Trophoblast cell (in vitro differentiated cells and primary cell): ENCODE data around the gene OR10A4.
A peak's percentile ranks its signal among the peaks of the same experiment; 100 is the strongest.
"Not testable (repeated sequence)": the region's sequence is repeated elsewhere in the genome, so short reads cannot be mapped to it uniquely, and the experiment has no call there.

ENCODE experiments used
- DNase-seq, 2 donors: peaks; one replicate each; pipeline ENCODE4 v3.0.0-alpha.2; 2016
- H2AFZ ChIP-seq: 2 replicates; pipeline ENCODE4 v1.6.1; 2013; ENCODE audit warnings: low read length, moderate library complexity, mild to moderate bottlenecking; ENCODE audit not compliant: insufficient read depth, poor library complexity
- H2AK5ac ChIP-seq: 2 replicates; pipeline ENCODE4 v1.6.1; 2013; ENCODE audit warnings: mild to moderate bottlenecking, low read length
- H2BK120ac ChIP-seq: 2 replicates; pipeline ENCODE4 v1.6.1; 2013; ENCODE audit warnings: low read length, mild to moderate bottlenecking, moderate library complexity; ENCODE audit not compliant: insufficient read depth, poor library complexity
- H2BK12ac ChIP-seq: 2 replicates; pipeline ENCODE4 v1.6.1; 2013; ENCODE audit warnings: mild to moderate bottlenecking, low read length, moderate library complexity
- H2BK5ac ChIP-seq: 2 replicates; pipeline ENCODE4 v1.6.1; 2013; ENCODE audit warnings: low read length, low read depth, moderate library complexity, mild to moderate bottlenecking; ENCODE audit not compliant: poor library complexity
- H3K14ac ChIP-seq: 2 replicates; pipeline ENCODE4 v1.6.1; 2013; ENCODE audit warnings: mild to moderate bottlenecking, low read length
- H3K18ac ChIP-seq: 2 replicates; pipeline ENCODE4 v1.6.1; 2013; ENCODE audit warnings: mild to moderate bottlenecking, low read length
- H3K23ac ChIP-seq: 2 replicates; pipeline ENCODE4 v1.6.1; 2013; ENCODE audit warnings: low read length
- H3K27ac ChIP-seq: 2 replicates; pipeline ENCODE4 v1.5.1; 2013; ENCODE audit warnings: low read depth, mild to moderate bottlenecking, inconsistent platforms, low read length, moderate library complexity
- H3K27me3 ChIP-seq: 2 replicates; pipeline ENCODE4 v1.6.1; 2013; ENCODE audit warnings: inconsistent platforms, mild to moderate bottlenecking, low read length, moderate library complexity; ENCODE audit not compliant: insufficient read depth
- H3K36me3 ChIP-seq, 2 experiments: 1 replicate in 1 of 2; 2 replicates in 1 of 2; pipeline ENCODE4 v1.6.1; 2013; ENCODE audit warnings: low read length in 2 of 2, mild to moderate bottlenecking in 2 of 2, moderate library complexity in 1 of 2; ENCODE audit not compliant: insufficient read depth in 2 of 2, control insufficient read depth in 1 of 2
- H3K4ac ChIP-seq: 2 replicates; pipeline ENCODE4 v1.6.1; 2013; ENCODE audit warnings: low read depth, mild to moderate bottlenecking, low read length, moderate library complexity
- H3K4me1 ChIP-seq, 2 experiments: 1 replicate in 1 of 2; 2 replicates in 1 of 2; pipeline ENCODE4 v1.6.1; 2013; ENCODE audit warnings: low read length in 2 of 2, mild to moderate bottlenecking in 2 of 2, moderate library complexity in 1 of 2; ENCODE audit not compliant: insufficient read depth in 2 of 2, control insufficient read depth in 1 of 2
- H3K4me2 ChIP-seq: 2 replicates; pipeline ENCODE4 v1.6.1; 2013; ENCODE audit warnings: inconsistent platforms, mild to moderate bottlenecking, low read length, moderate library complexity
- H3K4me3 ChIP-seq: 2 replicates; pipeline ENCODE4 v1.5.1; 2013; ENCODE audit warnings: mild to moderate bottlenecking, low read depth, low read length, inconsistent platforms
- H3K79me1 ChIP-seq: one replicate; pipeline ENCODE4 v1.6.1; 2013; ENCODE audit warnings: low read length
- H3K79me2 ChIP-seq: 2 replicates; pipeline ENCODE4 v1.6.1; 2013; ENCODE audit warnings: low read length, mild to moderate bottlenecking; ENCODE audit not compliant: control insufficient read depth, insufficient read depth, poor library complexity
- H3K9ac ChIP-seq: 2 replicates; pipeline ENCODE4 v1.6.1; 2013; ENCODE audit warnings: mild to moderate bottlenecking, low read length
- H3K9me3 ChIP-seq: 2 replicates; pipeline ENCODE4 v1.6.1; 2013; ENCODE audit warnings: low read depth, mild to moderate bottlenecking, control low read depth, inconsistent platforms, low read length; ENCODE audit not compliant: insufficient read depth
- H4K12ac ChIP-seq: 2 replicates; pipeline ENCODE4 v1.6.1; 2013; ENCODE audit warnings: low read depth, mild to moderate bottlenecking, low read length, moderate library complexity
- H4K8ac ChIP-seq: 2 replicates; pipeline ENCODE4 v1.6.1; 2013; ENCODE audit warnings: low read depth, mild to moderate bottlenecking, low read length, moderate library complexity
- H4K91ac ChIP-seq: one replicate; pipeline ENCODE4 v1.6.1; 2013; ENCODE audit warnings: low read depth, mild to moderate bottlenecking, low read length, moderate library complexity
- WGBS: extraction: QIAGEN DNeasy Blood & Tissue Kit; methylation state at CpG from one replicate; pipeline ENCODE4 v1.1.7; 2013; ENCODE audit warnings: missing lambda C conversion rate; ENCODE audit not compliant: insufficient read length, insufficient coverage; ENCODE audit errors: extremely low coverage; 5-methylcytosine and 5-hydroxymethylcytosine counted together

Gene OR10A4

DNA sequence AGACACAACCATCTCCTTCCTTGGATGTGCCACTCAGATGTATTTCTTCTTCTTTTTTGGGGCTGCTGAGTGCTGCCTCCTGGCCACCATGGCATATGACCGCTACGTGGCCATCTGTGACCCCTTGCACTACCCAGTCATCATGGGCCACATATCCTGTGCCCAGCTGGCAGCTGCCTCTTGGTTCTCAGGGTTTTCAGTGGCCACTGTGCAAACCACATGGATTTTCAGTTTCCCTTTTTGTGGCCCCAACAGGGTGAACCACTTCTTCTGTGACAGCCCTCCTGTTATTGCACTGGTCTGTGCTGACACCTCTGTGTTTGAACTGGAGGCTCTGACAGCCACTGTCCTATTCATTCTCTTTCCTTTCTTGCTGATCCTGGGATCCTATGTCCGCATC, 489 bp downstream of the OR10A4 start:
- WGBS: no CpG with 5 or more reads among the region's 3 CpGs
- H2AK5ac ChIP-seq: no peak overlapping the region
- no peaks in the 10 kb centered on the region for H3K79me2 ChIP-seq
- H3K4me1 ChIP-seq: no peaks in the 10 kb centered on the region
- H3K4ac ChIP-seq: no peak overlapping the region
- no peak for DNase-seq
- H4K8ac ChIP-seq: no peak overlapping the region
- peak overlapping the region; percentile 22 for H3K23ac ChIP-seq
- no peak overlapping the region for H3K14ac ChIP-seq
- no peak overlapping the region for H2BK5ac ChIP-seq
- H2BK120ac ChIP-seq: no peak overlapping the region
- no peaks in the 10 kb centered on the region for H3K36me3 ChIP-seq
- no peak overlapping the region for H3K4me2 ChIP-seq
- no peak overlapping the region for H2BK12ac ChIP-seq
- peaks cover 5% of the 10 kb centered on the region for H3K9me3 ChIP-seq
- no peak overlapping the region for H3K4me3 ChIP-seq
- H3K27ac ChIP-seq: no peak overlapping the region
- no peaks in the 10 kb centered on the region for H3K27me3 ChIP-seq
- no peaks in the 10 kb centered on the region for H3K79me1 ChIP-seq
- no peak overlapping the region for H3K18ac ChIP-seq
- no peak overlapping the region for H2AFZ ChIP-seq
- no peak overlapping the region for H4K91ac ChIP-seq
- H3K9ac ChIP-seq: no peak overlapping the region
- H4K12ac ChIP-seq: no peak overlapping the region

DNA sequence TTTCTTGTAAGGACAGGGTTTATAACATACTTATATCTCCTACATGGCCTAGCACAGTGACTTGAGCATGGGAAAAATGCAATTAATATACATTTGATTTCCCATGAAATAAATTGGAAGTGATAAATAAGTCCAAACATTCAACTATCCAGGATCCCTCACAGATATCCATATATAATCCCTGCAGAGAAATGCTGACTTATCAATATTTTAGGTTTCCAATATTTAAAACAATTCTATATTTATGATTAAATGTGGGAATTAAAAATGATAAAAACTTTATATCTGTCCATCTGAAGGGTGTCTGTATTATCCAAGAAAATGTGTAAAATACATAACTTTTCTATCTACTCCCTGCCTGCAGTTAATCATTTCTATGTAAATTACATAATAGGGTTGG, 6.3 kb downstream of the OR10A4 start:
- no peak overlapping the region for H3K14ac ChIP-seq
- no peak overlapping the region for H4K91ac ChIP-seq
- H3K27me3 ChIP-seq: no peaks in the 10 kb centered on the region
- H3K9ac ChIP-seq: no peak overlapping the region
- H2AFZ ChIP-seq: no peak overlapping the region
- no peak overlapping the region for H3K4ac ChIP-seq
- no peak overlapping the region for H2BK120ac ChIP-seq
- H3K36me3 ChIP-seq: no peaks in the 10 kb centered on the region
- H3K79me2 ChIP-seq: no peaks in the 10 kb centered on the region
- no peak overlapping the region for H2BK5ac ChIP-seq
- no peak overlapping the region for H2AK5ac ChIP-seq
- H3K9me3 ChIP-seq: no peaks in the 10 kb centered on the region
- no peaks in the 10 kb centered on the region for H3K79me1 ChIP-seq
- H3K27ac ChIP-seq: no peak overlapping the region
- no peak overlapping the region for H3K18ac ChIP-seq
- H4K12ac ChIP-seq: no peak overlapping the region
- no peak overlapping the region for H3K23ac ChIP-seq
- no peak overlapping the region for H3K4me2 ChIP-seq
- DNase-seq: no peak
- H2BK12ac ChIP-seq: no peak overlapping the region
- no peak overlapping the region for H3K4me3 ChIP-seq
- H3K4me1 ChIP-seq: no peaks in the 10 kb centered on the region
- H4K8ac ChIP-seq: no peak overlapping the region

DNA sequence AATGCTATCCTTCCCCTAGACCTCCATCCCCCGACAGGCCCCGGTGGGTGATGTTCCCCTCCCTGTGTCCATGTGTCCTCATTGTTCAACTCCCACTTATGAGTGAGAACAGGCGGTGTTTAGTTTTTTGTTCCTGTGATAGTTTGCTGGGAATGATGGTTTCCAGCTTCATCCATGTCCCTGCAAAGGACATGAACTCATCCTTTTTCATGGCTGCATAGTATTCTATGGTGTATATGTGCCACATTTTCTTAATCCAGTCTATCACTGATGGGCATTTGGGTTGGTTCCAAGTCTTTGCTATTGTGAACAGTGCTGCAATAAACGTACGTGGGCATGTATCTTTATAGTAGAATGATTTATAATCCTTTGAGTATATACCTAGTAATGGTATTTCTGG, 11.3 kb downstream of the OR10A4 start:
- H3K27ac ChIP-seq, H2BK12ac ChIP-seq, H4K12ac ChIP-seq, DNase-seq, H3K79me1 ChIP-seq, H4K91ac ChIP-seq, H3K9ac ChIP-seq, H3K79me2 ChIP-seq, H2AK5ac ChIP-seq, H3K18ac ChIP-seq, H4K8ac ChIP-seq, H2AFZ ChIP-seq, H3K4ac ChIP-seq, H2BK5ac ChIP-seq, H3K9me3 ChIP-seq, H3K27me3 ChIP-seq, H3K4me1 ChIP-seq, H2BK120ac ChIP-seq, H3K4me3 ChIP-seq, H3K14ac ChIP-seq, H3K23ac ChIP-seq, H3K4me2 ChIP-seq, H3K36me3 ChIP-seq: not testable (repeated sequence)
- WGBS: no CpG with 5 or more reads among the region's 5 CpGs

DNA sequence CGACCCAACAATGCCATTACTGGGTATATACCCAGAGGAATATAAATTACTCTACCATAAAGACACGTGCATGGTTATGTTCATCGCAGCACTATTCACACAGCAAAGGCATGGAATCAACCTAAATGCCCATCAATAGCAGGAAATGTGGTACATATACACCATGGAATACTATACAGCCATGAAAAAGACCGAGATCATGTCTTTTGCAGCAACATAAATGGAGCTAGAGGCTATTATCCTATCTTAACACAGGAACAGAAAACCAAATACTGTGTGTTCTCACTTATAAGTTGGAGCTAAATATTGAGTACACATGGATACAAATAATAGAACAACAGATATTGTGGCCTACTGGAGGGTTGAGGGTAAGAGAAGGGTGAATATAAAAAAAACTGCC, 12.4 kb downstream of the OR10A4 start:
- H2AFZ ChIP-seq: no peak overlapping the region
- H3K27me3 ChIP-seq: no peaks in the 10 kb centered on the region
- no peaks in the 10 kb centered on the region for H3K79me2 ChIP-seq
- no peak overlapping the region for H3K4me2 ChIP-seq
- H4K12ac ChIP-seq: no peak overlapping the region
- whole genome bisulfite sequencing: no CpG with 5 or more reads among the region's 4 CpGs
- H3K79me1 ChIP-seq: no peaks in the 10 kb centered on the region
- H3K27ac ChIP-seq: no peak overlapping the region
- H2BK12ac ChIP-seq: no peak overlapping the region
- H3K4me3 ChIP-seq: no peak overlapping the region
- no peak overlapping the region for H4K91ac ChIP-seq
- H4K8ac ChIP-seq: no peak overlapping the region
- H3K9ac ChIP-seq: no peak overlapping the region
- no peak for DNase-seq
- no peaks in the 10 kb centered on the region for H3K4me1 ChIP-seq
- H3K14ac ChIP-seq: no peak overlapping the region
- no peak overlapping the region for H2BK5ac ChIP-seq
- no peak overlapping the region for H3K4ac ChIP-seq
- no peak overlapping the region for H3K18ac ChIP-seq
- no peak overlapping the region for H3K23ac ChIP-seq
- no peak overlapping the region for H2BK120ac ChIP-seq
- H2AK5ac ChIP-seq: no peak overlapping the region
- H3K9me3 ChIP-seq: no peaks in the 10 kb centered on the region
- H3K36me3 ChIP-seq: no peaks in the 10 kb centered on the region

DNA sequence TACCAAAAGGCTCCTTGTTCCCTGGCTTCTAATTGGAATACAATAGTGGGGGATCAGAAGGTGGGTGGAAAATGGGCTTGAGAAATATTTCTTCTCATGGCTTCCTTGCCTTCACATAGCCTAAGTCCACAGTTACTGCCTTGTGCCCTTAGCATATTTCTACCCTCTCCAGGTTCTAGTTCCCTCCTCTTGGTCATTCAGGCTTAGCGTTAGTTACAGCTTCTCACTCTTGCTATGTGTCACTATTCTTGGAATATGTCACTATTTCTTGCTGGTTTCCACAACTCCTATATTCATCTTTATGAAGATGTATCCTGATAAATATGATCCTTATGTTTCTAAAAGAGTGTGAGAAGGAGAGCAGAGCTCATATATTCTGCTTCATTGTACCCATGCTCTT, 13.4 kb downstream of the OR10A4 start:
- H4K91ac ChIP-seq: no peak overlapping the region
- no peaks in the 10 kb centered on the region for H3K4me1 ChIP-seq
- no peak overlapping the region for H3K4me2 ChIP-seq
- no peak for DNase-seq
- H3K36me3 ChIP-seq: no peaks in the 10 kb centered on the region
- no peak overlapping the region for H4K12ac ChIP-seq
- no peaks in the 10 kb centered on the region for H3K9me3 ChIP-seq
- H2AK5ac ChIP-seq: no peak overlapping the region
- H3K4ac ChIP-seq: no peak overlapping the region
- H3K9ac ChIP-seq: no peak overlapping the region
- no peaks in the 10 kb centered on the region for H3K79me2 ChIP-seq
- H2BK120ac ChIP-seq: no peak overlapping the region
- no peak overlapping the region for H2BK5ac ChIP-seq
- no peak overlapping the region for H3K23ac ChIP-seq
- H3K4me3 ChIP-seq: no peak overlapping the region
- no peak overlapping the region for H2BK12ac ChIP-seq
- H3K27me3 ChIP-seq: no peaks in the 10 kb centered on the region
- no peak overlapping the region for H2AFZ ChIP-seq
- H3K14ac ChIP-seq: no peak overlapping the region
- no peak overlapping the region for H3K18ac ChIP-seq
- no peak overlapping the region for H4K8ac ChIP-seq
- no CpG with 5 or more reads among the region's 1 CpG for WGBS
- H3K27ac ChIP-seq: no peak overlapping the region
- no peaks in the 10 kb centered on the region for H3K79me1 ChIP-seq
